ENCODE data around the gene ATP8B1. TPM values are rescaled to one million over a fixed set of nuclear protein-coding genes. Genes with fewer than 3 reads are reported as not detected.

Gene ATP8B1
- total and polyA plus RNA-seq, 2 donors (not counting 3 experiments of a cell fraction or from before 2014, with no cell fraction given), result 49.3 to 100 TPM

DNA sequence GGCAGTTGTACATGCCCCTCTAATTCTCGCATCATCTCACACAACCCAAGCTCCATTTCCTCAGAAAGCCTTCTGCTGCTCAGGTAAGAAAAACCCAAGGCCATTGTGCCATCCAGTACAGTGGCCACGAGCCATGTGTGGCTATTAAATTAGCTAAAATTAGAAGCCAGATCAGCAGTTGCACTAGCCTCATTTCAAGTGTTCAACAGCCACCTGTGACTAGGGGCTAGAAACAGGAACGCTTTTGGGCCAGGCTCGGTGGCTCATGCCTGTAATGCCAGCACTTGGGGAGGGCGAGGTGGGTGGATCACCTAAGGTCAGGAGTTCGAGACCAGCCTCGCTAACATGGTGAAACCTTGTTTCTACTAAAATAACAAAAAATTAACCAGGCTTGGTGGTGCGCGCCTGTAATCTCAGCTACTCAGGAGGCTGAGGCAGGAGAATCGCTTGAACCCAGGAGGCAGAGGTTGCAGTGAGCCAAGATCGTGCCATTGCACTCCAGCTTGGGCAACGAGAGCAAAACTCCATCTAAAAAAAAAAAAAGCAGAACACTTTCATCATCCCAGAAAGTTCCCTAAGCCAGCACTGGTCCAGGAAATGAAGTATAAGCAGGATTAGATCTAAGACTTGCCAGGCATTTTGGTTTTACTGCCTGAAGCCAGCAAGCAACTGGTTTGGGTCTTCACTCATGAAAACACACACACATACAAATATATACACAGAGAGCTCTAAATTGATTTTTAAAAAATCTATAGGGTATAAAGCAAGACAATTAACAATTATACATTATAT lies 35.7 kb downstream of the ATP8B1 start:
- no peak overlapping the region for H3K9ac ChIP-seq (replicated peaks; ENCODE audit: extremely low read depth, insufficient read depth, low read length)
- H3K79me2 ChIP-seq (ENCODE audit: control insufficient read depth, insufficient read depth, low read length), result peaks cover 50% of the 10 kb centered on the region
- H3K4me2 ChIP-seq (ENCODE audit: insufficient read depth, low read length), result no peak overlapping the region
- ChIA-PET POLR2A (no interaction called here), CTCF (interaction anchor here (0.8 to 2.4 kb wide), 3 partner anchors 14 to 92 kb away, joined by 3 to 5 read pairs (median 5); no protein-coding TSS in a partner anchor)
- no TSS peak for BruUV-seq (replicated peaks)
- no peak overlapping the region for H3K4me3 ChIP-seq (replicated peaks in 1 of 3; ENCODE audit: insufficient read depth in 1 of 3, low read depth in 1 of 3, low read length in 3 of 3)
- H3K9me1 ChIP-seq (replicated peaks; ENCODE audit: control insufficient read depth, extremely low read depth, insufficient read depth, low read length), result peaks cover 2% of the 10 kb centered on the region
- dilution Hi-C loops (cut with MboI; ENCODE audit: extremely low pct_ligation_motif_present, low sequenced_read_pairs) (no loop called here), intact Hi-C loops (cut with micrococcal nuclease) (no loop called here)
- H3K9me3 ChIP-seq (replicated peaks; ENCODE audit: control insufficient read depth, insufficient read depth, low read length), result no peaks in the 10 kb centered on the region
- H4K20me1 ChIP-seq (replicated peaks; ENCODE audit: control insufficient read depth, extremely low read depth, insufficient read depth, low read length), result peaks cover 1% of the 10 kb centered on the region
- H3K36me3 ChIP-seq (ENCODE audit: control insufficient read depth in 2 of 2, extremely low read depth in 1 of 2, insufficient read depth in 2 of 2, low read length in 2 of 2), result peaks cover 2 to 3% of the 10 kb centered on the region in 2 experiments
- TF ChIP-seq POLR2A (IDR thresholded peaks at IDR 0.05; ENCODE audit: low read depth, low read length), result no peak
- no peak for TF ChIP-seq MYC (IDR thresholded peaks at IDR 0.05; ENCODE audit: low read depth, low read length)
- TF ChIP-seq POLR2AphosphoS5 (IDR thresholded peaks at IDR 0.05; ENCODE audit: insufficient read depth, low read depth, low read length), result no peak
- TF ChIP-seq, protein P1, sequence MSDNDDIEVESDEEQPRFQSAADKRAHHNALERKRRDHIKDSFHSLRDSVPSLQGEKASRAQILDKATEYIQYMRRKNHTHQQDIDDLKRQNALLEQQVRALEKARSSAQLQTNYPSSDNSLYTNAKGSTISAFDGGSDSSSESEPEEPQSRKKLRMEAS (IDR thresholded peaks at IDR 0.05; ENCODE audit: insufficient read depth, insufficient read length), result no peak
- TF ChIP-seq GATA2 (IDR thresholded peaks at IDR 0.05; ENCODE audit: insufficient read depth, insufficient read length, low read depth, low read length), result no peak
- no peak for TF ChIP-seq FOS (IDR thresholded peaks at IDR 0.05; ENCODE audit: borderline replicate concordance, insufficient read depth, low read length)
- TF ChIP-seq, protein P2, sequence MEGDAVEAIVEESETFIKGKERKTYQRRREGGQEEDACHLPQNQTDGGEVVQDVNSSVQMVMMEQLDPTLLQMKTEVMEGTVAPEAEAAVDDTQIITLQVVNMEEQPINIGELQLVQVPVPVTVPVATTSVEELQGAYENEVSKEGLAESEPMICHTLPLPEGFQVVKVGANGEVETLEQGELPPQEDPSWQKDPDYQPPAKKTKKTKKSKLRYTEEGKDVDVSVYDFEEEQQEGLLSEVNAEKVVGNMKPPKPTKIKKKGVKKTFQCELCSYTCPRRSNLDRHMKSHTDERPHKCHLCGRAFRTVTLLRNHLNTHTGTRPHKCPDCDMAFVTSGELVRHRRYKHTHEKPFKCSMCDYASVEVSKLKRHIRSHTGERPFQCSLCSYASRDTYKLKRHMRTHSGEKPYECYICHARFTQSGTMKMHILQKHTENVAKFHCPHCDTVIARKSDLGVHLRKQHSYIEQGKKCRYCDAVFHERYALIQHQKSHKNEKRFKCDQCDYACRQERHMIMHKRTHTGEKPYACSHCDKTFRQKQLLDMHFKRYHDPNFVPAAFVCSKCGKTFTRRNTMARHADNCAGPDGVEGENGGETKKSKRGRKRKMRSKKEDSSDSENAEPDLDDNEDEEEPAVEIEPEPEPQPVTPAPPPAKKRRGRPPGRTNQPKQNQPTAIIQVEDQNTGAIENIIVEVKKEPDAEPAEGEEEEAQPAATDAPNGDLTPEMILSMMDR (IDR thresholded peaks at IDR 0.05; ENCODE audit: extremely low read depth in 1 of 2, insufficient read depth in 1 of 2, low read depth in 1 of 2, low read length in 2 of 2), result no peak
- no peak overlapping the region for H2AFZ ChIP-seq (ENCODE audit: low read depth, low read length)
- peaks cover 38% of the 10 kb centered on the region for H3K4me1 ChIP-seq (ENCODE audit: control insufficient read depth, extremely low read depth, insufficient read depth, low read length)
- FAIRE-seq (no peak), DNase-seq (ENCODE audit: low read depth, low spot score) (no peak)
- no peak overlapping the region for H3K27ac ChIP-seq (ENCODE audit: insufficient read depth, low read depth, low read length)
- H3K27me3 ChIP-seq (ENCODE audit: control insufficient read depth in 2 of 2, insufficient read depth in 2 of 2, low read length in 2 of 2), result no peaks in the 10 kb centered on the region

Measured in endothelial cell of umbilical vein (primary cell).